ENCODE data around the gene GALNT18. TPM values are rescaled to one million over a fixed set of nuclear protein-coding genes. Genes with fewer than 3 reads are reported as not detected.

GALNT18 gene
- total RNA-seq, 3 donors from 2014 or later, result 14.7 to 25.9 (median 16.4) TPM

- H3K36me3 ChIP-seq, result no peaks in the 10 kb centered on the region
- H3K27ac ChIP-seq, result no peak overlapping the region
- intact Hi-C loops (cut with DNase I; ENCODE audit: low total_unique reads), result no loop called here
- DNase-seq (ENCODE audit: low spot score in 2 of 2), result no peak
- H3K4me3 ChIP-seq, result no peak overlapping the region
- no peaks in the 10 kb centered on the region for H3K4me1 ChIP-seq
- H3K27me3 ChIP-seq, result no peaks in the 10 kb centered on the region
- no peaks in the 10 kb centered on the region for H3K9me3 ChIP-seq
- TF ChIP-seq POLR2AphosphoS5 (IDR thresholded peaks at IDR 0.05) (no peak), POLR2A (IDR thresholded peaks at IDR 0.05) (no peak), CTCF (IDR thresholded peaks at IDR 0.05) (no peak)
These were observed 240.2 kb downstream of the GALNT18 start for GRCh38 chr11:11381471-11382105.

GRCh38 chr11:11380883-11381282 is 240.9 kb downstream of the GALNT18 start:
- Histone ChIP-seq H3K27ac (no peak overlapping the region), H3K9me3 (no peaks in the 10 kb centered on the region), H3K27me3 (no peaks in the 10 kb centered on the region), H3K4me3 (no peak overlapping the region), H3K36me3 (no peaks in the 10 kb centered on the region), H3K4me1 (no peaks in the 10 kb centered on the region)
- intact Hi-C loops (cut with DNase I; ENCODE audit: low total_unique reads), result no loop called here
- DNase-seq (ENCODE audit: low spot score in 2 of 2), result no peak
- no peak for TF ChIP-seq POLR2A (IDR thresholded peaks at IDR 0.05)
- TF ChIP-seq POLR2AphosphoS5 (IDR thresholded peaks at IDR 0.05), result no peak
- TF ChIP-seq CTCF (IDR thresholded peaks at IDR 0.05), result no peak

GRCh38 chr11:11380340-11380739 is 241.5 kb downstream of the GALNT18 start:
- DNase-seq (ENCODE audit: low spot score in 2 of 2), result no peak
- intact Hi-C loops (cut with DNase I; ENCODE audit: low total_unique reads), result no loop called here
- H3K27me3 ChIP-seq, result no peaks in the 10 kb centered on the region
- no peaks in the 10 kb centered on the region for H3K9me3 ChIP-seq
- H3K4me1 ChIP-seq, result no peaks in the 10 kb centered on the region
- no peak overlapping the region for H3K27ac ChIP-seq
- H3K36me3 ChIP-seq, result no peaks in the 10 kb centered on the region
- TF ChIP-seq POLR2A (IDR thresholded peaks at IDR 0.05), result no peak
- TF ChIP-seq CTCF (IDR thresholded peaks at IDR 0.05), result no peak
- TF ChIP-seq POLR2AphosphoS5 (IDR thresholded peaks at IDR 0.05), result no peak
- H3K4me3 ChIP-seq, result no peak overlapping the region

GRCh38 chr11:11379661-11380060 is 242.1 kb downstream of the GALNT18 start:
- H3K27me3 ChIP-seq, result no peaks in the 10 kb centered on the region
- no peak overlapping the region for H3K27ac ChIP-seq
- no peaks in the 10 kb centered on the region for H3K36me3 ChIP-seq
- no peaks in the 10 kb centered on the region for H3K9me3 ChIP-seq
- DNase-seq (ENCODE audit: low spot score in 2 of 2), result no peak
- TF ChIP-seq POLR2A (IDR thresholded peaks at IDR 0.05) (no peak), CTCF (IDR thresholded peaks at IDR 0.05) (no peak), POLR2AphosphoS5 (IDR thresholded peaks at IDR 0.05) (no peak)
- H3K4me1 ChIP-seq, result no peaks in the 10 kb centered on the region
- intact Hi-C loops (cut with DNase I; ENCODE audit: low total_unique reads), result no loop called here
- H3K4me3 ChIP-seq, result no peak overlapping the region

- Histone ChIP-seq H3K4me3 (no peak overlapping the region), H3K27me3 (no peaks in the 10 kb centered on the region), H3K36me3 (no peaks in the 10 kb centered on the region), H3K27ac (no peak overlapping the region), H3K4me1 (no peaks in the 10 kb centered on the region), H3K9me3 (no peaks in the 10 kb centered on the region)
- TF ChIP-seq POLR2AphosphoS5 (IDR thresholded peaks at IDR 0.05) (no peak), CTCF (IDR thresholded peaks at IDR 0.05) (no peak), POLR2A (IDR thresholded peaks at IDR 0.05) (no peak)
- DNase-seq (ENCODE audit: low spot score in 2 of 2), result no peak
- intact Hi-C loops (cut with DNase I; ENCODE audit: low total_unique reads), result no loop called here
These were observed 243.4 kb downstream of the GALNT18 start for GRCh38 chr11:11378184-11378940.

Measured in breast epithelium (tissue), 4 donors.